GM18511 (cell line): ENCODE results near the gene ARGFX.
"Not testable (repeated sequence)": the region's sequence is repeated elsewhere in the genome, so short reads cannot be mapped to it uniquely, and the experiment has no call there.

Experiments
- ATAC-seq: cut with Tn5 transposase; IDR thresholded peaks from one replicate; pipeline ENCODE4 v1.9.1; 2021; ENCODE audit warnings: mild to moderate bottlenecking, moderate library complexity; ENCODE audit not compliant: unreplicated experiment

The ARGFX gene

DNA sequence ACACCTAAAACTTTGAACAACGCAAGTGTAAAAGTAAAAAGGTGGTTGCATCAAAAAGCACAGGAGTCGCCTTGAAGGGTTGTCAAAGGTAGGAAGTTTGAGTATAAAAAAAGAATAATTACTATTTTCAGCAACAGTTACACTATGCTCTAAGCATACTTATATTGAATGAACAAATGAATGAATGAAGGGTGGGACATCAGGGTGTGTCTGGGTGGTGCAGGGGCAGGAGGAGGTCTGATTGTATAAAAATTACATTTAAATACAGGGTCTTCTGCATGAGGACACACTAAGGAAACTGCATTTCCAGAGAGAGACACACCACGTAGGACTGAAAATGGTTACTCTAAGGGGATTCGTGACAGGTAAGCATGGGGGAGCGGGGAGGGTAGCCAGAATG is at the start of gene ARGFX:
ARGFX (plus strand) TSS at position 301 of the 400 bp plus-strand sequence. CDS start 2,765 bp downstream, outside the sequence.
- ATAC-seq: no peak

- ATAC-seq: no peak
These were observed 49.6 kb upstream of the ARGFX start for GRCh38 chr3:121517953-121518655.

- no peak for ATAC-seq
These were observed 47.2 kb upstream of the ARGFX start for GRCh38 chr3:121520510-121520909.

DNA sequence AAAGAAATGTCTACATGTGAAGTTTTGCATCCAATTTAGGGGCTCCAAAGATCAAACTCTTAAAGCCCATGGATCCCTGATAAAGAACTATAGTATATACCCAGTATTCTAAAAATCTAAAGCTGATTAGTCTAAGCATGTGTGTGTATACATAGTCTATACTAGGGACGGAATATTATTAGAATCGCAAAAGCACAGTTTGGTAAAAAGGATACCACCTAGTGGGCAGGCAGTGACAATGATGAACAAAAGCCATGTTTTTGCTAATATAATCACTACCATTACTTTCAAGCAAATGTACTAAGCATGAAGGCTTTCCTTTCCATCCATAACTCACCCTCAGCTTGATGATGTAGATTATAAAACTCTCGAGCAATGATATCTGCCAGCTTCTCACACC is 38.4 kb upstream of the ARGFX start:
- ATAC-seq: no peak

DNA sequence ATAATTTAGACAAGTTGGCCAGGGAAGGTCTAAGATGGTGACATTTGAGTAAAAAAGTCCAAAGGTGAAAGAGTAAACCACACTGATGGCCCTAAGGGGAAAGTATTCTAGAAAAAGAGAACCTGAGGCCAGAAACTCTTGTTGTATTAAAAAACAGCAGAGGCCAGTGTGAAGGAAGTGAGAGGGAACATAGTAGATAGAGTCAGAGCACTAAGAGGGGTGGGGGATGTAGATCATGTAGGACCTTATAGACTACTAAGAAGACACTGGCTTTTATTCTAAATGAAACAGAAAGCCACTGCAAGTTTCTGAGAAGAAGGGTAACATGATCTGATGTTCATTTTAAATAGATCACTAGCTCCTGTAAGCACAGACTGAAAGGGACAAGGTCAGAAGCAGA is 36.5 kb upstream of the ARGFX start:
- ATAC-seq: peak; percentile 64

DNA sequence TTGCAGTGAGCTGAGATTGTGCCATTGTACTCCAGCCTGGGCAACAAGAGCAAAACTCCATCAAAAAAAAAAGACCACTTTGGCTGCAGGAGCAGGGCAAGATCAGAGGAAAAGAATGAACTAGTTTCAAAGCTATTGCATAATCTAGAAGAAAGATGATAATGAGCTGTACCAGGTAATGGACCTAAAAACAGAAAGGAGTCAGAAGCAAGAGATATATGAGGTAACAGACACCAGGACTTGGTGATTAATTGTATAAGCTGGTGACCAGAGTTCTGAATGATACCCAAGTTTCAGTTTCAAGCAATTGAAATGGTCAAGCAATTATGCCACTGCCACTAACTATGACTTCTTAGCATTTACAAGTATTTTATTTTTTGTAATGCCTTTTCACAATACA is 24.8 kb upstream of the ARGFX start:
- ATAC-seq: no peak

DNA sequence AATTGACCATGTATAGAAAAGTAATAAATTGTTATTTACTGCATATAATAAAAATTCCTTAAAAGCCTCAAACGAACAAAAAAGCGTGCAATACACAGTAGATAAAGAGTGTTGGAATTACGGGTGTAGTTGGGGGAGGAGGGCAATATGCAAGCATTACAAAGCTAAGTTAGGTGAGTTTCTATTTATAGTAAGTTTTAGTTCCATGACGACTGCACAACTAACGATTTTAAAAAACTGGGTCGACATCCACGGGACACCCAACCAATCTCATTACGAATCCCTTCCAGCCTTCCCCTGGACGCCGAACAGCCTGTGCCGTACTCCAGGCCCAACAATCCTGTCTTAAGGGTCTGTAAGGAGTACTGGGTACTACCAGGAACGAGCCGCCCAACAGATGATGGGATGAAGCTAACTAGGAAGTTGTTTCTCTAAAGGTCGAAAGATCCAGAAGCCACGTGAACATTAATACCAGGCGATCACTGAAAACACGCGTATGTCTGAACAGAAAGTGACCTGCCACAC is 22.6 kb upstream of the ARGFX start:
- ATAC-seq: peak; percentile 0

DNA sequence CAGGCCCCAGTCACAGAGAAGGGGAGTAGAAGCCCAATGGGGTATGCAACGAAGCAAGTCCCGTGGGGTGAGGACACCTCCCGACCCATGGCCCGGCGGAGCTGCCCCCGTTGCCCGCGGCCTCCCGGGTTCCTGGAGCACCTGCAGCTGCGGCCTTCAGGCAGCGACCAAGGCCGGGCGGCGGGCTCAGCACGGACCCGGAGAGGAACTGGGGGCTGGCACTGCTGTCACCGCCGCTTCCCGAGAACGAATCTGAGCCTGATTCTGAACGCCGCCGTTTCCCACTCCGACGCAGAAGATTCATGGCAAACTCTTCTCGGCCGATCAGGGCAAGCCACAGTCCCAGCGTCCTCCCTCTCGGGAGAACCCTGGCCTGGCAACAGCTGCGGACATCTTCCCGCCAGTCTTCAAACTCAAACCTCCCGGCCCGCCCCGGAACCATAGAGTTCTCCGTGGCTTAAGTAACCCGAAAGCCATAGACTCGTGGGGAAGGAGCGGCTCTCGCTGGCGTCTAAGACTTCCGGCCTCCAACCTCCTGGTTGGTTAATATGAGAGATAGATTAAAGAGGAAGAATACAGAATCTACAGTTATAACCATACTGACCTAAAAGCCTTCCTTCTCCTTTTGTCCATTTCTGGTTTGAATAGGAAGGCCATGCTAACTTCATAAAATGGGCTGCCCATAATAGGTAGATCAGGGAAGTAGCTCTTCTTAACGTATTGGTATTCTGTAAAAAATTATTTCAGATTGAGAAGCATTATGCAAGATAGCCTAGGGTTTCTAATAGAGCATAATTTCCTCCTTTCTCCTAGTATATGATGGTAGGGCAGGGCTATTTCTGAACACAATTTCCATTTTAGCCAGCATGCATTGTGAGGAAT is 21.9 kb upstream of the ARGFX start, which contains the start of gene POLQ:
POLQ (minus strand) TSS at position 415 of the 882 bp plus-strand sequence; CDS start at position 304, 111 bp downstream.
- ATAC-seq: peak; percentile 79

- no peak for ATAC-seq
These were observed 15.4 kb upstream of the ARGFX start for GRCh38 chr3:121552379-121552778.

DNA sequence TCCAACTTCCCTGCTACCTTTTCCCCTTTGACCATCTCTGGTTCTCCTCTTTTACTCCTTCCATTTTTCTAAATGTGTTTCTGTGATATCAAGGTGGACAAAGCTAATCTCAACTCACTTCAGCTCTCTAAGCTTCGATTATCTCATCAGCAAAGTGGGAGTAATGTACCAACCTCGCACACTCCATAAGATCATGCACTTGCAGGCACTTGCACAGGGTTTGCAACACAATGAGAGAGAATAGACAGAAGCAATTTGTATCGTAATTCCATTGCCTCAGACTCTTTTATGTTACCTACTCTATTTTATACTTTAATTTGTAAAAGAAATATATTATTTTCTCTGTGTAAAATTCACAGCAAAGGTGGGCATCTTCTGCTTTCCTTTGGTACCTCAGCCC is 15.0 kb upstream of the ARGFX start:
- ATAC-seq: no peak

DNA sequence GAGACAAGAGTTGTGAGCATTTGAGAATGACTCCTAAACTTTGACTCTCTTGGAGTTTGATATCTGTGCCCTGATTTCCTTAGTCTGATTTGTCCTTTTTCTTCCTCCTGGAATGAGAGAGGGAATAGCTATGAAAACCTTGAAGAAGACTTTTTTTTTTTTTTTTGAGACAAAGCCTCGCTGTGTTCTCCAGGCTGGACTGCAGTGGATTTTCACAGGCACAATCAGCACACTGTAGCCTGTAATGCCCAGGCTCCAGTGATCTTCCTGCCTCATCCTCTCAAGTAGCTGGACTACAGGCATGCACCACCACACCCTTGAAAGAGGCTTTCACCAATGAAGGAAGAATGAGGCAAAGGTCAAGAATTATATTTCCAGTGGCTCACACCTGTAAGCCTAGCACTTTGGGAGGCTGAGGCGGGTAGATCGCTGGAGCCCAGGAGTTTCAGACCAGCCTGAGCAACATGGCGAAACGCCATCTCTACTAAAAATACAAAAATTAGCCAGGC is 10.3 kb upstream of the ARGFX start:
- no peak for ATAC-seq

- ATAC-seq: no peak
These were observed 5.6 kb upstream of the ARGFX start for GRCh38 chr3:121562148-121562547.

GRCh38 chr3:121566773-121567172 is 976 bp upstream of the ARGFX start:
- no peak for ATAC-seq

DNA sequence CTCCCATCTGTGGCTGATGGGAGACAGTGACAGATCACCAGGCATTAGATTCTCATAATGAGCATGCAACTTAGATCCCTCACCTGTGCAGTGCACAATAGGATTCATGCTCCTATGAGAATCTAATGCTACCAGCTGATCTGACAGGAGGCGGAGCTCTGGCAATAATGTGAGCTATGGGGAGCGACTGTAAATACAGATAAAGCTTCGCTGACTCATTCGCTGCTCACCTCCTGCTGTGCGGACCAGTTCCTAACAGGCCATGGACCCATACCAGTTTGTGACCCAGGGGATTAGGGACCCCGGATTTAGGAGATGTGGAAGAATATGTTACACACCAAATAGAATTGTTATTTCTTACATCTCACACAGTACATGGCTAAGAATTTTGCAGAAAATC is 6.7 kb downstream of the ARGFX start:
- no peak for ATAC-seq

GRCh38 chr3:121581691-121582090 is 13.9 kb downstream of the ARGFX start:
- no peak for ATAC-seq

- ATAC-seq: no peak
These were observed 16.7 kb downstream of the ARGFX start for GRCh38 chr3:121584418-121584817.

GRCh38 chr3:121592856-121593702 is 25.3 kb downstream of the ARGFX start, which contains the start of gene FBXO40:
FBXO40 (plus strand) TSS chr3:121593379; CDS start chr3:121620576, 27,197 bp downstream.
- no peak for ATAC-seq

DNA sequence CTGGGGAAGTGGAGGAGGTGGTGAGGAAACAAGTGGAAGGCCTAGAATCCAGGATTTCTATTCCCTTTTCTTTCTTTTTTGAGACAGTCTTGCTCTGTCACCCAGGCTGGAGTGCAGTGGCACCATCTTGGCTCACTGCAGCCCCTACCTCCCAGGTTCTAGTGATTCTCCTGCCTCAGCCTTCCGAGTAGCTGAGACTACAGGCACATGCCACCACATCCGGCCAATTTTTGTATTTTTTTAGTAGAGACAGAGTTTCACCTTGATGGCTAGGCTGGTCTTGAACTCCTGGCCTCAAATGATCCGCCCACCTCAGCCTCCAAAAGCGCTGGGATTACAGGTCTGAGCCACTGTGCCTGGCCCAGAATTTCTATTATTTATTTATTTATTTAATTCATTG is 26.1 kb downstream of the ARGFX start:
- ATAC-seq: not testable (repeated sequence)

DNA sequence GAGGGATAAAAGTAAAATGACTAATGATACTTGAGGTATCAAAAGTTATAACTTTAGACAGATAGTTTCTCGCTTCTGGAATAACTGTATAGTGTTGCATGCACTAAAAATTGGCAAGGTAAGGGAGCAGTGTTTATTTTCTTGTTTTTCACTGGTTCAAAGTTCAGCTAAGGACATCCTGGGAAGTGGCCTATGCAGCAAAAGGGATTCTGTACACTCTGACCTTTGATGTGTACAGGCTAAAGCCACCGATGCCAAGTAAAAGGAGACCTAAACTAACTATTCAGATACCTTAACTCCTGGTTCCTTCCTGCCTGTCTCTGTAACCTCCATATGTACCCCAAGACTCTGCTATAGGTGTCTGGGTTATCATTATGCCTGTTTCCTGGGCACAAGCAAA is 27.1 kb downstream of the ARGFX start:
- ATAC-seq: no peak

- ATAC-seq: no peak
These were observed 28.1 kb downstream of the ARGFX start for GRCh38 chr3:121595765-121596406.
